ENCODE measurements around the gene GPR137. TPM values are rescaled to one million over a fixed set of nuclear protein-coding genes. Genes with fewer than 3 reads are reported as not detected.

GPR137 gene
- total and polyA plus RNA-seq, 10 of the 15 experiments (the other 5 are each of a cell fraction or from before 2014, with no cell fraction given) = 0.37 to 29.2 (median 13.8) TPM

GRCh38 chr11:64294774-64295173 is 9.1 kb downstream of the GPR137 start (continued):
- TF ChIP-seq, protein P1, sequence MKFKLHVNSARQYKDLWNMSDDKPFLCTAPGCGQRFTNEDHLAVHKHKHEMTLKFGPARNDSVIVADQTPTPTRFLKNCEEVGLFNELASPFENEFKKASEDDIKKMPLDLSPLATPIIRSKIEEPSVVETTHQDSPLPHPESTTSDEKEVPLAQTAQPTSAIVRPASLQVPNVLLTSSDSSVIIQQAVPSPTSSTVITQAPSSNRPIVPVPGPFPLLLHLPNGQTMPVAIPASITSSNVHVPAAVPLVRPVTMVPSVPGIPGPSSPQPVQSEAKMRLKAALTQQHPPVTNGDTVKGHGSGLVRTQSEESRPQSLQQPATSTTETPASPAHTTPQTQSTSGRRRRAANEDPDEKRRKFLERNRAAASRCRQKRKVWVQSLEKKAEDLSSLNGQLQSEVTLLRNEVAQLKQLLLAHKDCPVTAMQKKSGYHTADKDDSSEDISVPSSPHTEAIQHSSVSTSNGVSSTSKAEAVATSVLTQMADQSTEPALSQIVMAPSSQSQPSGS (IDR thresholded peaks at IDR 0.05; ENCODE audit: low read length) = no peak
- TF ChIP-seq, protein P2, sequence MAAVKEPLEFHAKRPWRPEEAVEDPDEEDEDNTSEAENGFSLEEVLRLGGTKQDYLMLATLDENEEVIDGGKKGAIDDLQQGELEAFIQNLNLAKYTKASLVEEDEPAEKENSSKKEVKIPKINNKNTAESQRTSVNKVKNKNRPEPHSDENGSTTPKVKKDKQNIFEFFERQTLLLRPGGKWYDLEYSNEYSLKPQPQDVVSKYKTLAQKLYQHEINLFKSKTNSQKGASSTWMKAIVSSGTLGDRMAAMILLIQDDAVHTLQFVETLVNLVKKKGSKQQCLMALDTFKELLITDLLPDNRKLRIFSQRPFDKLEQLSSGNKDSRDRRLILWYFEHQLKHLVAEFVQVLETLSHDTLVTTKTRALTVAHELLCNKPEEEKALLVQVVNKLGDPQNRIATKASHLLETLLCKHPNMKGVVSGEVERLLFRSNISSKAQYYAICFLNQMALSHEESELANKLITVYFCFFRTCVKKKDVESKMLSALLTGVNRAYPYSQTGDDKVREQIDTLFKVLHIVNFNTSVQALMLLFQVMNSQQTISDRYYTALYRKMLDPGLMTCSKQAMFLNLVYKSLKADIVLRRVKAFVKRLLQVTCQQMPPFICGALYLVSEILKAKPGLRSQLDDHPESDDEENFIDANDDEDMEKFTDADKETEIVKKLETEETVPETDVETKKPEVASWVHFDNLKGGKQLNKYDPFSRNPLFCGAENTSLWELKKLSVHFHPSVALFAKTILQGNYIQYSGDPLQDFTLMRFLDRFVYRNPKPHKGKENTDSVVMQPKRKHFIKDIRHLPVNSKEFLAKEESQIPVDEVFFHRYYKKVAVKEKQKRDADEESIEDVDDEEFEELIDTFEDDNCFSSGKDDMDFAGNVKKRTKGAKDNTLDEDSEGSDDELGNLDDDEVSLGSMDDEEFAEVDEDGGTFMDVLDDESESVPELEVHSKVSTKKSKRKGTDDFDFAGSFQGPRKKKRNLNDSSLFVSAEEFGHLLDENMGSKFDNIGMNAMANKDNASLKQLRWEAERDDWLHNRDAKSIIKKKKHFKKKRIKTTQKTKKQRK (IDR thresholded peaks at IDR 0.05; ENCODE audit: low read depth, low read length) = no peak
- TF ChIP-seq USF2 (IDR thresholded peaks at IDR 0.05; ENCODE audit: borderline replicate concordance, low read depth, low read length) (no peak), SP1 (IDR thresholded peaks at IDR 0.05; ENCODE audit: low read depth, low read length) (no peak), EZH2 (IDR thresholded peaks at IDR 0.05; ENCODE audit: borderline replicate concordance, control insufficient read depth, low read depth, low read length) (no peak), PKNOX1 (IDR thresholded peaks at IDR 0.05) (no peak), TAF1 (IDR thresholded peaks at IDR 0.05; ENCODE audit: borderline replicate concordance, low read depth, low read length) (no peak)
